DND-41 (cell line): ENCODE data around the gene MAGIX.

Source experiments
- ATAC-seq: fragments of 200-7000 bp; cut with Tn5 transposase; 3 replicates; pipeline ENCODE4 v1.9.1; 2021; ENCODE audit warnings: low read depth; ENCODE audit not compliant: insufficient read depth
- DNase-seq: peaks from one replicate; pipeline ENCODE4 v3.0.0-alpha.2; 2020
- H2AFZ ChIP-seq: 2 replicates; pipeline ENCODE4 v1.6.0; 2012; ENCODE audit warnings: low read depth, low read length
- H3K27ac ChIP-seq: 2 replicates; pipeline ENCODE4 v1.5.1; 2012; ENCODE audit warnings: low read length, inconsistent platforms
- H3K27me3 ChIP-seq: fragments of 200-600 bp; sonication (generic); 2 replicates; pipeline ENCODE4 v1.6.0; 2012; ENCODE audit warnings: low read length, mild to moderate bottlenecking, inconsistent platforms; ENCODE audit not compliant: insufficient read depth, poor library complexity
- H3K36me3 ChIP-seq: 2 replicates; pipeline ENCODE4 v1.5.1; 2012; ENCODE audit warnings: low read length, inconsistent platforms; ENCODE audit not compliant: insufficient read depth
- H3K4me1 ChIP-seq: 2 replicates; pipeline ENCODE4 v1.5.1; 2012; ENCODE audit warnings: mild to moderate bottlenecking, low read length; ENCODE audit not compliant: insufficient read depth
- H3K4me2 ChIP-seq: 2 replicates; pipeline ENCODE4 v1.6.0; 2012; ENCODE audit warnings: mild to moderate bottlenecking, moderate library complexity, low read length, inconsistent platforms; ENCODE audit not compliant: insufficient read depth
- H3K4me3 ChIP-seq, 2 experiments: fragments of 200-600 bp in 1 of 2; shearing (Covaris generic) in 1 of 2; 2 replicates each; pipeline ENCODE4 v1.5.1; 2012 to 2016; ENCODE audit warnings: inconsistent platforms in 2 of 2, low read length in 2 of 2, mild to moderate bottlenecking in 2 of 2, low read depth in 1 of 2, moderate library complexity in 1 of 2
- H3K79me2 ChIP-seq: 2 replicates; pipeline ENCODE4 v1.6.0; 2012; ENCODE audit warnings: low read length, inconsistent platforms; ENCODE audit not compliant: insufficient read depth
- H3K9ac ChIP-seq: 2 replicates; pipeline ENCODE4 v1.6.0; 2012; ENCODE audit warnings: low read depth, mild to moderate bottlenecking, inconsistent platforms, low read length, moderate library complexity
- H3K9me3 ChIP-seq: 2 replicates; pipeline ENCODE4 v1.5.1; 2012; ENCODE audit warnings: low read length, moderate library complexity, mild to moderate bottlenecking, inconsistent platforms; ENCODE audit not compliant: insufficient read depth, severe bottlenecking
- H4K20me1 ChIP-seq: 2 replicates; pipeline ENCODE4 v1.6.0; 2012; ENCODE audit warnings: low read length; ENCODE audit not compliant: insufficient read depth
- EZH2 ChIP-seq: IDR thresholded peaks from 3 replicates; pipeline ENCODE4 v1.6.1; 2012; ENCODE audit warnings: borderline replicate concordance, low read depth, mild to moderate bottlenecking, moderate library complexity, low read length, inconsistent platforms; ENCODE audit not compliant: severe bottlenecking
- TF ChIP-seq, protein P1 (sequence below): IDR thresholded peaks from 2 replicates; pipeline ENCODE4 v1.5.1; 2012; ENCODE audit warnings: borderline replicate concordance, low read length, moderate library complexity, mild to moderate bottlenecking; ENCODE audit not compliant: poor library complexity, severe bottlenecking; ENCODE audit errors: extremely low read depth

The MAGIX gene

GRCh38 chrX:49214416-49214815 is 51.9 kb downstream of the MAGIX start:
- Histone ChIP-seq H2AFZ (no peak overlapping the region), H3K9ac (no peak overlapping the region), H3K36me3 (no peaks in the 10 kb centered on the region), H3K4me1 (no peaks in the 10 kb centered on the region), H3K27me3 (no peaks in the 10 kb centered on the region), H4K20me1 (no peaks in the 10 kb centered on the region), H3K4me2 (no peak overlapping the region), H3K27ac (no peak overlapping the region), H3K9me3 (no peaks in the 10 kb centered on the region), H3K4me3 (no peak overlapping the region), H3K79me2 (no peaks in the 10 kb centered on the region)
- DNase-seq (no peak), ATAC-seq (no peak)
- TF ChIP-seq, protein P1, sequence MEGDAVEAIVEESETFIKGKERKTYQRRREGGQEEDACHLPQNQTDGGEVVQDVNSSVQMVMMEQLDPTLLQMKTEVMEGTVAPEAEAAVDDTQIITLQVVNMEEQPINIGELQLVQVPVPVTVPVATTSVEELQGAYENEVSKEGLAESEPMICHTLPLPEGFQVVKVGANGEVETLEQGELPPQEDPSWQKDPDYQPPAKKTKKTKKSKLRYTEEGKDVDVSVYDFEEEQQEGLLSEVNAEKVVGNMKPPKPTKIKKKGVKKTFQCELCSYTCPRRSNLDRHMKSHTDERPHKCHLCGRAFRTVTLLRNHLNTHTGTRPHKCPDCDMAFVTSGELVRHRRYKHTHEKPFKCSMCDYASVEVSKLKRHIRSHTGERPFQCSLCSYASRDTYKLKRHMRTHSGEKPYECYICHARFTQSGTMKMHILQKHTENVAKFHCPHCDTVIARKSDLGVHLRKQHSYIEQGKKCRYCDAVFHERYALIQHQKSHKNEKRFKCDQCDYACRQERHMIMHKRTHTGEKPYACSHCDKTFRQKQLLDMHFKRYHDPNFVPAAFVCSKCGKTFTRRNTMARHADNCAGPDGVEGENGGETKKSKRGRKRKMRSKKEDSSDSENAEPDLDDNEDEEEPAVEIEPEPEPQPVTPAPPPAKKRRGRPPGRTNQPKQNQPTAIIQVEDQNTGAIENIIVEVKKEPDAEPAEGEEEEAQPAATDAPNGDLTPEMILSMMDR, result no peak
- no peak for TF ChIP-seq EZH2

DNA sequence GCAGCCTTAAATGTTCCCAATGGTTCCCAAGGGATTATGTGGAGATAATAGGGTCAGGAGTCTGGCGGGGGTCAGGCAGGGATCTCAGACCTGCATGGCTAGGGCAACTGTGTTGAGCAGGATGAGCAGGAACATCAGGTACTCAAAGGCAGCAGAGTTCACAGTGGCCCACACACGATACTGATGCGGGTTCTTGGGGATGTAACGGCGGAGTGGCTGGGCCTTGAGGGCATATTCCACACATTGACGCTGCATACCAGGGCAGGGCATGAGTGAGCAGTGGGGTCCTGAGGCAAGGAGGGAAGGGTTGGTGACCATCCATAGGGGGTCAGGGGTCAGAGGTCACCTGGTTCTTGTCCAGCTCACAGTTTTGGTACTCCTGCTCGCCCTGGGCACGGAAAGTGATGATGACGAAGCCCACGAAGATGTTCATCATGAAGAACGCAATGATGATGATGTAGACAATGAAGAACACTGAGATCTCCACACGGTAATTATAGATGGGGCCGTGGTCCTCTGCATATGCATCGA is 52.5 kb downstream of the MAGIX start:
- no peak for TF ChIP-seq EZH2
- H3K79me2 ChIP-seq, result no peaks in the 10 kb centered on the region
- no peaks in the 10 kb centered on the region for H3K9me3 ChIP-seq
- H3K4me2 ChIP-seq, result no peak overlapping the region
- H3K36me3 ChIP-seq, result no peaks in the 10 kb centered on the region
- DNase-seq (no peak), ATAC-seq (no peak)
- H4K20me1 ChIP-seq, result no peaks in the 10 kb centered on the region
- no peak overlapping the region for H3K9ac ChIP-seq
- no peak overlapping the region for H2AFZ ChIP-seq
- no peak overlapping the region for H3K4me3 ChIP-seq
- no peaks in the 10 kb centered on the region for H3K4me1 ChIP-seq
- H3K27ac ChIP-seq, result no peak overlapping the region
- H3K27me3 ChIP-seq, result no peaks in the 10 kb centered on the region
